Anterior cingulate cortex (tissue), 58 donors: ENCODE data around the gene COX8A.

Experiments
- DNase-seq, 58 donors: peaks; one replicate each; lab custom pipeline; 2025; lab: John Stamatoyannopoulos, UW

COX8A gene

GRCh38 chr11:64017945-64018224 lies 43.5 kb downstream of the COX8A start:
- DNase-seq = no peak

GRCh38 chr11:64018310-64018709 lies 43.9 kb downstream of the COX8A start:
- DNase-seq = no peak

- no peak for DNase-seq
Measured at GRCh38 chr11:64019106-64020037, 45.0 kb downstream of the COX8A start.

- no peak for DNase-seq
Measured at GRCh38 chr11:64020976-64021756, 46.7 kb downstream of the COX8A start.

- DNase-seq = no peak
Measured at GRCh38 chr11:64021757-64022093, 47.3 kb downstream of the COX8A start.

GRCh38 chr11:64022125-64022784 lies 47.8 kb downstream of the COX8A start:
- DNase-seq = no peak

GRCh38 chr11:64023712-64024710 lies 49.6 kb downstream of the COX8A start:
- no peak for DNase-seq

- no peak for DNase-seq
Measured at GRCh38 chr11:64025205-64025604, 50.8 kb downstream of the COX8A start.
